Measurements from ENCODE around the gene TOMM70.

Gene TOMM70

DNA sequence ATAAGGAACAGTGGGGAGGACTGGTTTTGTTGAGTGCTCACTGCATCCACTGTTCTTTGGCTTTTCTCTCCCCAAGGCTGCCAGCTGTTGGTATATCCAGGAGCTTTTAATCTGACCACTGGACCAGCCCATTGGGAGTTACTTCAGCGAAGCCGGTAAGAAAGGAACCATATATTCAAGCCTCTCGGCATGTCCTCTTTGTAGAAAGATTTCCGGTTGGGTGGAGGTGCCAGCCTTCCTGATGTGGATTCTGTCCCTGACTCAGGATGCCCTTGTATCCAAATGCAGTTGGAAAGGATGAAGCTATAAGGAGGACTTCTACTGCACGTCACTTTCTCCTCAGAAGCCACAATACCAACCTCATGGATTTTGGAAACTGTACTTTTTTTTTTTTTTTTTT lies 52.2 kb downstream of the TOMM70 start:
- Histone ChIP-seq H3K4me2 (ENCODE audit: low read length) (no peak overlapping the region), H3K4me1 (ENCODE audit: insufficient read depth, low read length, severe bottlenecking) (no peaks in the 10 kb centered on the region), H3F3A (ENCODE audit: insufficient read depth, low read length) (no peaks in the 10 kb centered on the region), H3K27me3 (ENCODE audit: insufficient read depth, low read length) (no peaks in the 10 kb centered on the region), H2AFZ (ENCODE audit: low read length) (no peak overlapping the region), H3K79me2 (ENCODE audit: insufficient read depth, low read length) (no peaks in the 10 kb centered on the region), H3K27ac (ENCODE audit: low read depth, low read length, poor library complexity, severe bottlenecking) (no peak overlapping the region), H3K36me3 (ENCODE audit: insufficient read depth, low read length) (peaks cover 84% of the 10 kb centered on the region), H3K9me2 (ENCODE audit: low read depth, low read length) (no peaks in the 10 kb centered on the region), H3K9me3 (ENCODE audit: low read length) (peaks cover 3% of the 10 kb centered on the region; the same call in 1 of the 2 replicates), H4K20me1 (ENCODE audit: insufficient read depth, low read length) (no peaks in the 10 kb centered on the region), H3K9ac (ENCODE audit: low read length) (no peak overlapping the region), H3K4me3 (ENCODE audit: low read depth, low read length, poor library complexity, severe bottlenecking) (no peak overlapping the region)
- TF ChIP-seq EZH2 (IDR thresholded peaks at IDR 0.05; ENCODE audit: borderline replicate concordance, low read length) = no peak
- TF ChIP-seq, protein P1, sequence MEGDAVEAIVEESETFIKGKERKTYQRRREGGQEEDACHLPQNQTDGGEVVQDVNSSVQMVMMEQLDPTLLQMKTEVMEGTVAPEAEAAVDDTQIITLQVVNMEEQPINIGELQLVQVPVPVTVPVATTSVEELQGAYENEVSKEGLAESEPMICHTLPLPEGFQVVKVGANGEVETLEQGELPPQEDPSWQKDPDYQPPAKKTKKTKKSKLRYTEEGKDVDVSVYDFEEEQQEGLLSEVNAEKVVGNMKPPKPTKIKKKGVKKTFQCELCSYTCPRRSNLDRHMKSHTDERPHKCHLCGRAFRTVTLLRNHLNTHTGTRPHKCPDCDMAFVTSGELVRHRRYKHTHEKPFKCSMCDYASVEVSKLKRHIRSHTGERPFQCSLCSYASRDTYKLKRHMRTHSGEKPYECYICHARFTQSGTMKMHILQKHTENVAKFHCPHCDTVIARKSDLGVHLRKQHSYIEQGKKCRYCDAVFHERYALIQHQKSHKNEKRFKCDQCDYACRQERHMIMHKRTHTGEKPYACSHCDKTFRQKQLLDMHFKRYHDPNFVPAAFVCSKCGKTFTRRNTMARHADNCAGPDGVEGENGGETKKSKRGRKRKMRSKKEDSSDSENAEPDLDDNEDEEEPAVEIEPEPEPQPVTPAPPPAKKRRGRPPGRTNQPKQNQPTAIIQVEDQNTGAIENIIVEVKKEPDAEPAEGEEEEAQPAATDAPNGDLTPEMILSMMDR (IDR thresholded peaks at IDR 0.05; ENCODE audit: low read length) = no peak

DNA sequence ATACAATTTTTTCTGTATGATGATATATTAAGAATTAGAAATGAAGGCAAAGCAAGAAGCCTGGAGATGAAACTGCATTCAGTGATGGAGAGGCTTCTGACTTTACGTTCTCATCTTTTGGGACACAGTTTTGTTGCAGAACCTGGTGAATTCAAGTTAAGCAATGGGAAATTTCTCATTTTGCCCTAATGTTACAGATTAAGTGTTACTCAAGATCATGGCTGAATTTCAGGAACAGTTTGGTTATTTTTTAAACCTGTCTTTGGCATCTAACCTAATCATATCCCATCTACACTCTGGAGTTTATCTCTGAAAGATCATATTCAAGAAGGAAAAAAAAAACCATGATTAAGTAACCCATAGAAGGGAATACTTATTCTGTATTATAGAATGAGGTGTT lies 60.4 kb downstream of the TOMM70 start:
- Histone ChIP-seq H3K79me2 (ENCODE audit: insufficient read depth, low read length) (no peaks in the 10 kb centered on the region), H3K36me3 (ENCODE audit: insufficient read depth, low read length) (peaks cover 66% of the 10 kb centered on the region), H3K27ac (ENCODE audit: low read depth, low read length, poor library complexity, severe bottlenecking) (no peak overlapping the region), H3K9me3 (ENCODE audit: low read length) (0 out of 2 replicates have a peak, but pooled peaks cover 3% of the 10 kb centered on the region), H3K9ac (ENCODE audit: low read length) (no peak overlapping the region), H4K20me1 (ENCODE audit: insufficient read depth, low read length) (no peaks in the 10 kb centered on the region), H3K4me2 (ENCODE audit: low read length) (no peak overlapping the region), H3F3A (ENCODE audit: insufficient read depth, low read length) (no peaks in the 10 kb centered on the region), H3K27me3 (ENCODE audit: insufficient read depth, low read length) (no peaks in the 10 kb centered on the region), H2AFZ (ENCODE audit: low read length) (no peak overlapping the region), H3K9me2 (ENCODE audit: low read depth, low read length) (no peaks in the 10 kb centered on the region), H3K4me3 (ENCODE audit: low read depth, low read length, poor library complexity, severe bottlenecking) (no peak overlapping the region), H3K4me1 (ENCODE audit: insufficient read depth, low read length, severe bottlenecking) (peaks cover 7% of the 10 kb centered on the region)
- TF ChIP-seq, protein P1 (IDR thresholded peaks at IDR 0.05; ENCODE audit: low read length) = no peak
- no peak for TF ChIP-seq EZH2 (IDR thresholded peaks at IDR 0.05; ENCODE audit: borderline replicate concordance, low read length)

DNA sequence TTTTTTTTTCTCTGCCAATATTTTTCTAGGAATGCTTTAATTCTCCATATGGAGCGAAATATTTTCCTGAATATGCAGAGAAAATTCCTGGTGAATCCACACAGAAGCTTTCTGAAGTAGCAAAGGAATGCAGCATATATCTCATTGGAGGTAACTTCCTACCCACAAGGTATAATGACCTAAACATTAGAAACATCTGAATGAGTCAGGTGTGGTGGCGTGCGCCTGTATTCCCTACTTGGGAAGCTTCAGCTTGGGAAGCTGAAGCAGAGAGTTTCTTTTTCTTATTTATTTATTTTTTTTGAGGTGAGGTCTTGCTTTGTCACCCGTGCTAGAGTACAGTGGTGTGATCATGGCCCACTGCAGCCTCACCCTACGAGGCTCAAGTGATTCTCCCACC lies 61.1 kb downstream of the TOMM70 start:
- Histone ChIP-seq H3K9ac (ENCODE audit: low read length) (no peak overlapping the region), H3K9me3 (ENCODE audit: low read length) (0 out of 2 replicates have a peak, but pooled peaks cover 3% of the 10 kb centered on the region)

More for the DNA sequence above, 61.1 kb downstream of the TOMM70 start:
- no peaks in the 10 kb centered on the region for H3K79me2 ChIP-seq (ENCODE audit: insufficient read depth, low read length)
- H4K20me1 ChIP-seq (ENCODE audit: insufficient read depth, low read length) = no peaks in the 10 kb centered on the region
- no peak overlapping the region for H2AFZ ChIP-seq (ENCODE audit: low read length)
- no peak overlapping the region for H3K27ac ChIP-seq (ENCODE audit: low read depth, low read length, poor library complexity, severe bottlenecking)
- H3K9me2 ChIP-seq (ENCODE audit: low read depth, low read length) = no peaks in the 10 kb centered on the region
- no peaks in the 10 kb centered on the region for H3F3A ChIP-seq (ENCODE audit: insufficient read depth, low read length)
- H3K27me3 ChIP-seq (ENCODE audit: insufficient read depth, low read length) = no peaks in the 10 kb centered on the region
- H3K4me1 ChIP-seq (ENCODE audit: insufficient read depth, low read length, severe bottlenecking) = peaks cover 11% of the 10 kb centered on the region
- no peak for TF ChIP-seq EZH2 (IDR thresholded peaks at IDR 0.05; ENCODE audit: borderline replicate concordance, low read length)
- TF ChIP-seq, protein P1 (IDR thresholded peaks at IDR 0.05; ENCODE audit: low read length) = no peak
- no peak overlapping the region for H3K4me2 ChIP-seq (ENCODE audit: low read length)
- no peak overlapping the region for H3K4me3 ChIP-seq (ENCODE audit: low read depth, low read length, poor library complexity, severe bottlenecking)
- H3K36me3 ChIP-seq (ENCODE audit: insufficient read depth, low read length) = peaks cover 60% of the 10 kb centered on the region
